Measurements from ENCODE around the gene COX14.

DNA sequence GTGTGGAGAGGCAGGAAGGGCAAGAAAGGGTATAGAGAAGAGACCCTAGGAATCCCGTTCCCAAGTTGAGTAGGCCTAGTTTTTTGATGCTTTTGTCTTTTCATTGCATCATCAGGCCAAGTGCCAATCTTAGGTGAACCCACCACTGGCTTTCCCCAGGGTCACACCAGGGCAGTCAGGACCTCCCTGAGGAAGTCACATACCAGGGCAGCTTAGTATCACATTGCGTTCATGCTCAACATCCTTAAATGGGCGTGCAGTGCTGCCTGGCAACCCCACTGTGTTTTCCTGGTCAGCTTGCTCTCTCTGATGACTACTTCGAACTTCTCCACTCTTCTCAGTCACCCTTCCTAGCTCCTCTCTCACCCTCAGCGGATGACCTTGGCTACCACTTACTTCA lies 45.6 kb upstream of the COX14 start:
- TF ChIP-seq SALL2 (tag by site-specific recombination; IDR thresholded peaks at IDR 0.05; ENCODE audit: borderline replicate concordance) (no peak), HOXA7 (CRISPR knock-in tag; IDR thresholded peaks at IDR 0.05; ENCODE audit: borderline replicate concordance) (no peak), RBAK (tag by site-specific recombination; IDR thresholded peaks at IDR 0.05) (no peak), ZNF239 (tag by site-specific recombination; IDR thresholded peaks at IDR 0.05) (no peak), ZNF629 (tag by site-specific recombination; IDR thresholded peaks at IDR 0.05) (no peak), ZBTB7A (tag by site-specific recombination; IDR thresholded peaks at IDR 0.05; ENCODE audit: low read depth) (no peak), KLF16 (tag by site-specific recombination; IDR thresholded peaks at IDR 0.05) (no peak), ZFP37 (tag by site-specific recombination; IDR thresholded peaks at IDR 0.05) (no peak), SETDB1 (IDR thresholded peaks at IDR 0.05; ENCODE audit: insufficient read length, low read length) (no peak)
- TF ChIP-seq, protein P1, sequence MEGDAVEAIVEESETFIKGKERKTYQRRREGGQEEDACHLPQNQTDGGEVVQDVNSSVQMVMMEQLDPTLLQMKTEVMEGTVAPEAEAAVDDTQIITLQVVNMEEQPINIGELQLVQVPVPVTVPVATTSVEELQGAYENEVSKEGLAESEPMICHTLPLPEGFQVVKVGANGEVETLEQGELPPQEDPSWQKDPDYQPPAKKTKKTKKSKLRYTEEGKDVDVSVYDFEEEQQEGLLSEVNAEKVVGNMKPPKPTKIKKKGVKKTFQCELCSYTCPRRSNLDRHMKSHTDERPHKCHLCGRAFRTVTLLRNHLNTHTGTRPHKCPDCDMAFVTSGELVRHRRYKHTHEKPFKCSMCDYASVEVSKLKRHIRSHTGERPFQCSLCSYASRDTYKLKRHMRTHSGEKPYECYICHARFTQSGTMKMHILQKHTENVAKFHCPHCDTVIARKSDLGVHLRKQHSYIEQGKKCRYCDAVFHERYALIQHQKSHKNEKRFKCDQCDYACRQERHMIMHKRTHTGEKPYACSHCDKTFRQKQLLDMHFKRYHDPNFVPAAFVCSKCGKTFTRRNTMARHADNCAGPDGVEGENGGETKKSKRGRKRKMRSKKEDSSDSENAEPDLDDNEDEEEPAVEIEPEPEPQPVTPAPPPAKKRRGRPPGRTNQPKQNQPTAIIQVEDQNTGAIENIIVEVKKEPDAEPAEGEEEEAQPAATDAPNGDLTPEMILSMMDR (tag by site-specific recombination; IDR thresholded peaks at IDR 0.05), result no peak

All from HEK293 (cell line).